H9 (cell line): Measurements from ENCODE around the gene AKAP5. TPM values are rescaled to one million over a fixed set of nuclear protein-coding genes. Genes with fewer than 3 reads are reported as not detected.
A peak's percentile ranks its signal among the peaks of the same experiment; 100 is the strongest.

Source experiments
- DNase-seq: peaks from one replicate; pipeline ENCODE4 v3.0.0-alpha.2; 2017
- H2AFZ ChIP-seq: one replicate; pipeline ENCODE4 v1.6.1; 2013; ENCODE audit warnings: mild to moderate bottlenecking, low read length, control low read depth, moderate library complexity
- H2AK5ac ChIP-seq: 2 replicates; pipeline ENCODE4 v1.6.1; 2013; ENCODE audit warnings: low read length, control low read depth, mixed read lengths; ENCODE audit not compliant: insufficient read length
- H2BK120ac ChIP-seq: one replicate; pipeline ENCODE4 v1.6.1; 2013; ENCODE audit warnings: low read depth, mild to moderate bottlenecking, low read length, control low read depth, inconsistent platforms; ENCODE audit not compliant: poor library complexity, severe bottlenecking
- H2BK12ac ChIP-seq: 2 replicates; pipeline ENCODE4 v1.6.1; 2013; ENCODE audit warnings: low read length, control low read depth, mixed read lengths, low read depth; ENCODE audit not compliant: insufficient read length
- H2BK15ac ChIP-seq: 2 replicates; pipeline ENCODE4 v1.6.1; 2013; ENCODE audit warnings: low read depth, low read length, control low read depth
- H2BK20ac ChIP-seq: one replicate; pipeline ENCODE4 v1.6.1; 2013; ENCODE audit warnings: low read depth, mild to moderate bottlenecking, low read length, control low read depth, inconsistent platforms; ENCODE audit not compliant: poor library complexity, severe bottlenecking
- H2BK5ac ChIP-seq: 2 replicates; pipeline ENCODE4 v1.6.1; 2013; ENCODE audit warnings: low read length, control low read depth, mixed read lengths; ENCODE audit not compliant: insufficient read length
- H3K14ac ChIP-seq: 2 replicates; pipeline ENCODE4 v1.6.1; 2013; ENCODE audit warnings: low read length, control low read depth; ENCODE audit not compliant: insufficient read depth
- H3K18ac ChIP-seq: 2 replicates; pipeline ENCODE4 v1.6.1; 2013; ENCODE audit warnings: low read depth, mild to moderate bottlenecking, mixed read lengths, low read length, control low read depth; ENCODE audit not compliant: insufficient read length
- H3K23ac ChIP-seq: 2 replicates; pipeline ENCODE4 v1.6.1; 2013; ENCODE audit warnings: low read length, control low read depth, mixed read lengths, low read depth; ENCODE audit not compliant: insufficient read length
- H3K23me2 ChIP-seq: 2 replicates; pipeline ENCODE4 v1.6.1; 2013; ENCODE audit warnings: low read depth, mild to moderate bottlenecking, mixed read lengths, low read length, control low read depth; ENCODE audit not compliant: insufficient read length, poor library complexity, severe bottlenecking
- H3K27ac ChIP-seq: 2 replicates; pipeline ENCODE4 v1.5.1; 2013; ENCODE audit warnings: low read length, control low read depth, mixed read lengths, low read depth; ENCODE audit not compliant: insufficient read length
- H3K27me3 ChIP-seq: 2 replicates; pipeline ENCODE4 v1.6.1; 2013; ENCODE audit warnings: low read length, control low read depth, inconsistent platforms; ENCODE audit not compliant: insufficient read depth
- H3K4ac ChIP-seq: 2 replicates; pipeline ENCODE4 v1.6.1; 2013; ENCODE audit warnings: low read depth, mild to moderate bottlenecking, control low read depth, inconsistent platforms, low read length, moderate library complexity
- H3K4me1 ChIP-seq: 2 replicates; pipeline ENCODE4 v1.6.1; 2013; ENCODE audit warnings: low read length, control low read depth, inconsistent platforms; ENCODE audit not compliant: insufficient read depth
- H3K4me2 ChIP-seq: 2 replicates; pipeline ENCODE4 v1.6.1; 2013; ENCODE audit warnings: low read length, control low read depth, mixed read lengths; ENCODE audit not compliant: insufficient read length, insufficient read depth
- H3K56ac ChIP-seq: 2 replicates; pipeline ENCODE4 v1.6.1; 2013; ENCODE audit warnings: low read depth, mild to moderate bottlenecking, mixed read lengths, low read length, control low read depth; ENCODE audit not compliant: insufficient read length
- H3K79me1 ChIP-seq: 2 replicates; pipeline ENCODE4 v1.6.1; 2013; ENCODE audit warnings: low read depth, mild to moderate bottlenecking, moderate library complexity, low read length, control low read depth, inconsistent platforms; ENCODE audit not compliant: insufficient read depth, poor library complexity, severe bottlenecking
- H3K79me2 ChIP-seq: 2 replicates; pipeline ENCODE4 v1.6.1; 2013; ENCODE audit warnings: low read length, control low read depth, inconsistent platforms; ENCODE audit not compliant: insufficient read depth
- H3K9ac ChIP-seq: 2 replicates; pipeline ENCODE4 v1.6.1; 2013; ENCODE audit warnings: low read length, control low read depth, mixed read lengths; ENCODE audit not compliant: insufficient read length; ENCODE audit errors: extremely low read depth
- H3K9me3 ChIP-seq: one replicate; pipeline ENCODE4 v1.6.1; 2013; ENCODE audit warnings: low read depth, low read length, inconsistent platforms; ENCODE audit not compliant: control insufficient read depth
- H3T11ph ChIP-seq: one replicate; pipeline ENCODE4 v1.6.1; 2013; ENCODE audit warnings: mild to moderate bottlenecking, low read length, control low read depth, inconsistent platforms
- H4K20me1 ChIP-seq: one replicate; pipeline ENCODE4 v1.6.1; 2013; ENCODE audit not compliant: control insufficient read depth, insufficient read length, insufficient read depth
- H4K5ac ChIP-seq: 2 replicates; pipeline ENCODE4 v1.6.1; 2013; ENCODE audit warnings: low read depth, mild to moderate bottlenecking, mixed read lengths, low read length, control low read depth; ENCODE audit not compliant: insufficient read length
- H4K8ac ChIP-seq: replicated peaks from 2 replicates; pipeline ENCODE4 v1.6.1; 2013; ENCODE audit warnings: low read length, control low read depth, mixed read lengths, low read depth; ENCODE audit not compliant: insufficient read length
- H4K91ac ChIP-seq: 2 replicates; pipeline ENCODE4 v1.6.1; 2013; ENCODE audit warnings: low read depth, mild to moderate bottlenecking, moderate library complexity, mixed read lengths, low read length, control low read depth; ENCODE audit not compliant: insufficient read length
- H3K27ac Mint-ChIP-seq, 3 experiments: 2 replicates in 2 of 3; 3 replicates in 1 of 3; pipeline ENCODE4 v1.8.0; 2020 to 2021; ENCODE audit warnings: mixed read lengths in 3 of 3, mild to moderate bottlenecking in 1 of 3, moderate library complexity in 1 of 3
- H3K27me3 Mint-ChIP-seq: 2 replicates; pipeline ENCODE4 v1.8.0; 2021; ENCODE audit warnings: low read depth, mild to moderate bottlenecking, moderate library complexity, mixed read lengths
- H3K36me3 Mint-ChIP-seq, 3 experiments: 2 replicates in 2 of 3; 3 replicates in 1 of 3; pipeline ENCODE4 v1.8.0; 2020 to 2021; ENCODE audit warnings: low read depth in 3 of 3, mixed read lengths in 3 of 3; ENCODE audit not compliant: insufficient read depth in 1 of 3
- H3K4me1 Mint-ChIP-seq, 2 experiments: 2 replicates each; pipeline ENCODE4 v1.8.0; 2020; ENCODE audit warnings: mixed read lengths in 2 of 2
- H3K4me3 Mint-ChIP-seq, 2 experiments: 2 replicates in 1 of 2; 3 replicates in 1 of 2; pipeline ENCODE4 v1.8.0; 2020 to 2021; ENCODE audit warnings: mild to moderate bottlenecking in 2 of 2, mixed read lengths in 2 of 2, moderate library complexity in 1 of 2
- H3K9me3 Mint-ChIP-seq, 2 experiments: 2 replicates in 1 of 2; 3 replicates in 1 of 2; pipeline ENCODE4 v1.8.0; 2020; ENCODE audit warnings: mild to moderate bottlenecking in 2 of 2, mixed read lengths in 2 of 2, moderate library complexity in 1 of 2
- WGBS: extraction: QIAGEN DNeasy Blood & Tissue Kit; methylation state at CpG from one replicate; pipeline ENCODE4 v1.1.7; 2013; ENCODE audit warnings: missing lambda C conversion rate, low lambda C conversion rate, mixed read lengths; ENCODE audit not compliant: insufficient read length; ENCODE audit errors: extremely low coverage; 5-methylcytosine and 5-hydroxymethylcytosine counted together
- total RNA-seq: library from RNA; stranded (reverse); gene quantifications from 2 replicates; pipeline ENCODE4 v1.2.1, GENCODE V29; 2021
- TF ChIP-seq, protein P1 (sequence below): fragments of 200-600 bp; sonication (generic); conservative IDR thresholded peaks from 3 replicates; pipeline ENCODE4 v1.8.0; 2021; ENCODE audit warnings: antibody characterized with exemption, mild to moderate bottlenecking

Gene AKAP5
- total RNA-seq, 1 experiment from 2014 or later: 2.5 TPM

- Histone ChIP-seq H4K91ac (no peak overlapping the region), H2BK5ac (no peak overlapping the region), H3K23ac (no peak overlapping the region), H2BK120ac (no peak overlapping the region), H3K79me2 (peaks cover 33% of the 10 kb centered on the region; the same call in 1 of the 2 replicates), H3K4ac (no peak overlapping the region), H3T11ph (no peak overlapping the region), H3K56ac (no peak overlapping the region), H3K23me2 (peaks cover 15% of the 10 kb centered on the region), H3K18ac (no peak overlapping the region), H3K4me2 (no peak overlapping the region), H4K8ac (no peak overlapping the region), H2AFZ (no peak overlapping the region), H3K9me3 (no peaks in the 10 kb centered on the region), H4K20me1 (no peaks in the 10 kb centered on the region), H2BK12ac (no peak overlapping the region), H4K5ac (no peak overlapping the region), H3K27ac (no peak overlapping the region), H3K14ac (no peak overlapping the region), H3K4me1 (no peaks in the 10 kb centered on the region; the same call in 1 of the 2 replicates), H2BK15ac (no peak overlapping the region), H3K27me3 (no peaks in the 10 kb centered on the region), H3K79me1 (no peaks in the 10 kb centered on the region), H3K9ac (no peak overlapping the region), H2AK5ac (no peak overlapping the region), H2BK20ac (no peak overlapping the region)
- H3K4me3 Mint-ChIP-seq: peak overlapping the region in 1 of 2 experiments; percentile 86; a peak in 2 of 5 replicates
- H3K9me3 Mint-ChIP-seq: no peaks in the 10 kb centered on the region
- DNase-seq: no peak
- peaks cover 0 to 7% (median 3%) of the 10 kb centered on the region in 3 experiments; a peak in 3 of 7 replicates for H3K36me3 Mint-ChIP-seq
- WGBS: no CpG with 5 or more reads among the region's 3 CpGs
- H3K4me1 Mint-ChIP-seq: peaks cover 62 to 63% of the 10 kb centered on the region in 2 experiments
- peak overlapping the region in 1 of 3 experiments; percentile 70; a peak in 2 of 7 replicates for H3K27ac Mint-ChIP-seq
- TF ChIP-seq, protein P1, sequence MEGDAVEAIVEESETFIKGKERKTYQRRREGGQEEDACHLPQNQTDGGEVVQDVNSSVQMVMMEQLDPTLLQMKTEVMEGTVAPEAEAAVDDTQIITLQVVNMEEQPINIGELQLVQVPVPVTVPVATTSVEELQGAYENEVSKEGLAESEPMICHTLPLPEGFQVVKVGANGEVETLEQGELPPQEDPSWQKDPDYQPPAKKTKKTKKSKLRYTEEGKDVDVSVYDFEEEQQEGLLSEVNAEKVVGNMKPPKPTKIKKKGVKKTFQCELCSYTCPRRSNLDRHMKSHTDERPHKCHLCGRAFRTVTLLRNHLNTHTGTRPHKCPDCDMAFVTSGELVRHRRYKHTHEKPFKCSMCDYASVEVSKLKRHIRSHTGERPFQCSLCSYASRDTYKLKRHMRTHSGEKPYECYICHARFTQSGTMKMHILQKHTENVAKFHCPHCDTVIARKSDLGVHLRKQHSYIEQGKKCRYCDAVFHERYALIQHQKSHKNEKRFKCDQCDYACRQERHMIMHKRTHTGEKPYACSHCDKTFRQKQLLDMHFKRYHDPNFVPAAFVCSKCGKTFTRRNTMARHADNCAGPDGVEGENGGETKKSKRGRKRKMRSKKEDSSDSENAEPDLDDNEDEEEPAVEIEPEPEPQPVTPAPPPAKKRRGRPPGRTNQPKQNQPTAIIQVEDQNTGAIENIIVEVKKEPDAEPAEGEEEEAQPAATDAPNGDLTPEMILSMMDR: no peak
- no peaks in the 10 kb centered on the region for H3K27me3 Mint-ChIP-seq
Measured at GRCh38 chr14:64506721-64507120, 41.4 kb downstream of the AKAP5 start.
